HT-29 (cell line): ENCODE results near the gene COX7B2. TPM values are rescaled to one million over a fixed set of nuclear protein-coding genes. Genes with fewer than 3 reads are reported as not detected.

ENCODE experiments used
- DNase-seq: peaks from one replicate; pipeline ENCODE4 v3.0.0-alpha.2; 2015; ENCODE audit warnings: low spot score
- total RNA-seq: library from RNA; depleted of rRNA; stranded (reverse); fragments of >200 nt; shearing (Covaris generic); gene quantifications from 2 replicates; pipeline ENCODE4 v1.2.3, GENCODE V29; 2014

COX7B2 gene
- total RNA-seq, 1 experiment from 2014 or later = not detected

DNA sequence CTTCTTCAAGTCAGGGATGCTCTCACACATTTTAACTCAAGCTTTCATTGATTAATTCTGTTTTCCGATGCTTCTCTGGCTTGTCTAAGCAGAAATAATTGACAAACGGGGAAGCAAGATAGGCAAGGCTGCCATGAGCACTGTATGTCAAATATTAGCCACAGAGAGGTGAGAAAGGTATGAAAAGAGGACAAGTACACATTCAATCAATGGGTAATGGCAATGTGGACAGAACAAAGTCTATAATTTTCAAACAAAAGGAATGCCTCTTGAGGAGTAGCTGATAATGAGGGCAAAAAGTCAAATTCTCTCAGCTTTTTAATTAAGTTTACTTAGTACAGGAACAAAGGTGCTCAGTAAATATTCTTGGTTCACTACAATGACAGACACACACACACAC lies 19.6 kb downstream of the COX7B2 start:
- no peak for DNase-seq

DNA sequence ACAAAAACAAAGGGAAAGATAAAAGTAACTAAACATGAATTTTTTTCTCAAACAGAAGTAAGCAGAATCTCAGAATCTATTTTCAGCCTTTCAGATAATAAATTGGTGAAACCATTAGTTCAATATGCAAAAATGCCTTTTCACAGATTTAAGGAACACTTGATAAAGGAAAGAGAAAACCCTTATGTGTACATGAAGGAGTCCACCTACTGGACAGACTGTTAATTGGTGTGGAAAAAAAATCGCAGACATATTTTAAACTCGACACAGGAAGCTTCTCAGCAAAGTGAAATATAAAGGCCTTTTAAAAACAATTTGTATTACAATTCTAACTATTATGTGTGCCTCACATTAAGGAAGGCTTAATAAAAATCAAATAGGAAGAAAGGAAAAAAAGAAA lies 22.3 kb downstream of the COX7B2 start:
- DNase-seq = peak; percentile 33

DNA sequence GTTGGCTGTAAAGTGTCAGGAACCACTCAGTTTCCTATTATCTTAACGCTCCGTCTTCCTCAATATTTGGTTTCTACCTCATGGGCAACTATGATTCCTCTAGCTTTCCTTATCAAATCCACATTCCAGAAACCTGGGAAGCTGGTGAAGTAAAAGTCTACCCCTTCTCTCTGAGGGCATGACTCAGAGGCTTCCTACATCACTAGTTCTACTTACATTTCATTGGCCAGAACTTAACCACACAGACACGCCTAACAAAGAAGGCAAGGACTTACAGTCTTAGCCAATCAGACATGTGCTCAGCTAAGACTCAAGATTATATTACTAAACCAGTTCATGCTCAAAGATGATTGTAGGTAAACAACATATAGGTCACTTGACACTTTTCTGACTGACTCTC lies 30.4 kb downstream of the COX7B2 start:
- no peak for DNase-seq

DNA sequence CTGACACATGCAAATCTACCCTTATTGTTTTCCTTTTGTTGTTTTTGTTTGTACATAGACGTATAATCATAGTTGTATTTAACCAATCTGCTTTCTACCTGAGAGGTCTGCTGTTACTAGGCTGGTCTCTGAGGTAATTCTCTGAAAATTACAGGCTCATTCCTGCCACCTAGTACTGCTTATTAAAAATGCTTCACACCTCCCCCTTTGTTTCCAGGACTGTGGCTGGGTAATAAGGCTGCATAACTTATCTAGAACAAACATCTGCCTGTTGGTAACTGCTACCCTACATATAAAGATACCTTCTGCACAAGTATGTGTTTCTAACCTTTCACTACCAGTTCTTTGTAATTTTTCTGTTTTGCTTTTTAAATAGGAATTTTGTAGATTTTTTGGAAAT lies 34.2 kb downstream of the COX7B2 start:
- DNase-seq = no peak

DNA sequence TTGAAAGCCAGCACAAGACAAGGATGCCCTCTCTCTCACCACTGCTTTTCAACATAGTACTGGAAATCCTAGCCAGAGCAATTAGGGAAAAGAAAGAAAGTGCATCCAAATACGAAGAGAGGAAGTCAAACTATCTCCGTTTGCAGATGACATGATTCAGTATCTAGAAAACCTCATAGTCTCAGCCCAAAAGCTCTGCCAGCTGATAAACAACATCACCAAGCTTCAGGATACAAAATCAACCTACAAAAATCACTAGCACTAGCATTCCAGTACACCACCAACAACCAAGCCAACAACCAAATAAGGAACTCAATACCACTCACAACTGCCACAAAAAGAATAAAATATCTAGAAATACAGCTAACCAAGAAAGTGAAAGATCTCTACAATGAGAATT lies 38.6 kb downstream of the COX7B2 start:
- DNase-seq = no peak

DNA sequence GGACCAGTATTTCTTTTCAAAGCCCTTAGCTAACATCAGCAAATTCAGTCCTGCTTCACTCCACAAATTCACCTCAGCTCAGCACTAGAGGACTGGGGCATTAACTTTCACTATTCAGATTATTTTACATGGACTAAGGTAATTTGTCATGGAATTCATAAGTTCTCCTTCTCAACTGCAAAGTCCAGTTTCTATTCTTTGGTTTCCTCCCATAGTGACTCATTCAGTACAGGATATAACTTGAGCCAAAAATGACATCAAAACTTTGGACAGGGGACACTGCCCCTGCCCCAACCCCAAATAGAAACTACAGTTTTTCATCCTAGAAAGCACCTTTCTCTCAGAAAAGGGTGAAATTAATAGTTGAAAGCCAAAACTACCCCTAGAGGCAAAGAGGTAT lies 52.7 kb downstream of the COX7B2 start:
- DNase-seq = no peak

DNA sequence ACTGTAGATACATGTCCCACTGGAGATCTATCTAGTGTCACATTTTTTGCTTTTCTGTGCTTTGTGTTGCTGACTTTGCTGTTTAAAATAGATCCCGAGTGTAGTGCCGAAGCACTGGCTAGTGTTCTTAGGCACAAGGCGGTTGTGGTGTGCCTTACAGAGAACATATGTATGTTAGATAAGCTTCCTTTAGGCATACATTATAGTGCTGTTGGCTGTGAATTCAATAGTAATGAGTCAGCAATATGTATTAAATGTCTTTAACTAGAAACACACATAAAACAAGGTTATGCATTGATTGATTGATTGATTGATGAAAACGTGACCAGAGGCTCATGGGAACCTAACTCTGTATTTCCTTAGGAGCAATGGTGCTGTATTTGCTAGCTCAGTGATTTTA lies 56.2 kb downstream of the COX7B2 start:
- no peak for DNase-seq

DNA sequence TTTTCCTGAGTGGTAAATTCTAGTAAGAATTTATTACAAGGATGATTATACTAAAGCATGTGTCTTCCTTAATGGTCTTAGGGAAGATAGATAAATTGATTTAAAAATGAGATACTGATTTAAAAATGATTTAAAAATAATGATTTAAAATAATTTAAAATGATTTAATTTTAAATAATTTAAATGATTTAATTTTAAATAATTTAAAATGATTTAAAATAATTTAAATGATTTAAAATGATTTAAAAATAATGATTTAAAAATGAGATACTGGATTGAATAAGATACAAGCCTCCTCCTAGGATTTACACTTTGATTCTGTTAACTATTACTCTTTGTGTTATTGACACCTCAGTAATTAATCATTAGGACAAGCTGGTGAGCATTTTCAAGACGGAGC lies 59.0 kb downstream of the COX7B2 start:
- no peak for DNase-seq

DNA sequence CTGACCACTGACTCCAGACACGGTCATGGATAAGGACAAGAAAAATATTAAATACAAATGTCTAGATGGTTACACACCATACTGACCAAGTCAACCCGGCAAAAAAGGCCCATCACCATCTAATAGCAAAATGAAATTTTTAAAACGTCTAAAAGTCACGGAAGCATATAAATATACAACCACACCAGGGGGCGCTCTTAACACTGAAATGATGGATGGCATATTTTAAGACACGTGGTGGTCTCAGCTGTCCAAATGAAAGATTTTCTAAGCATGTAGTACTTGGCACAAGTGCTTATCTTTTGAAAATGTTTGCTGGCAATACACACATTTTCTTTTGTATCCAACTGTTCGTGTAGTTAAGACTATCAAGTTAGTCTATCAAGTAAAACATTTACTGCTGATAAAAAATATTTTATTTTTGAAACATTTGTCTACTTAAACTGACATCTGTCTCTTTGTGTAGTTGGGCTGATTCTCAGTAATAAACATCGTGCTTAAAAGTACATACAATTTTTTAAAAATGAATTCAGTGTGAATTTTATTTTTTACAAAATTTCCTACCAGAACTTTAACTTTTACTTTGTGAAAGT lies 64.6 kb downstream of the COX7B2 start:
- peak; percentile 68 for DNase-seq

DNA sequence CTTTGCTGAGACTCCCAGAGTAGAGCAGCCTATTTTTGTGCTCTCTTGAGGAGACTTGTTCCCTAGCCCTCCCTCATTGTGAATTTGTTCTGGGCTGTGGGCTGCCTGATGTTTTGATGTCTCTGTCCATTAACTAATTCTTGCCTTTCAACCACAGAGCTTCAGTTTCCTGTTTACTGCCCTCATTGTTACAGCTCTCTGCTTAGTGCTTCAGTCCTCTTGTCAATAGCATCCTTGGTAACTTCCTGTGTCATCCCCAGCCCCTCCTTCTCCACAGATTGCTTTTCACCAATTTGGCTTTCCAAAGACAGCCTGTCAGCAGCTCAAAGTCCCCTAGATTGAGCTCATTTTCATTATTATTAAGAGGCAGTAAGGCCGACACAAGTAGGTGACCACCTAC lies 69.9 kb downstream of the COX7B2 start:
- DNase-seq = no peak

DNA sequence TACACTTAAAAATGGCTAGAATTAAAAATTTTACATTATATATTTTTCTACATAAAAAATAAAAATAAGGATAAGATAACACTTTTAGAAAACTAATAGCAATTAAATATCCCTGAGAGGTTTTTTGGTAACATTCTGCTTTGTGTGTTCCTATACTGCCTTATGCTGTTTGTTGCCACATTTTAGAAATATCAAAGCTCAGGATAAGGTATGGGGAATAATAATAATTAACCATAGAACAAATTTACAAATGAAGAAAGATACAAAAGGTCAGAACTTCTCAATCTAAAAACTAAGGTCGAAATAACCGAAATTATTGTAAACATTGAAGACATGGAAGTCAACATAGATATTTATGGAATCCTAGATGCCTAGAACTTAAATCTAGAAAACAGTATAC lies 71.4 kb downstream of the COX7B2 start:
- no peak for DNase-seq

DNA sequence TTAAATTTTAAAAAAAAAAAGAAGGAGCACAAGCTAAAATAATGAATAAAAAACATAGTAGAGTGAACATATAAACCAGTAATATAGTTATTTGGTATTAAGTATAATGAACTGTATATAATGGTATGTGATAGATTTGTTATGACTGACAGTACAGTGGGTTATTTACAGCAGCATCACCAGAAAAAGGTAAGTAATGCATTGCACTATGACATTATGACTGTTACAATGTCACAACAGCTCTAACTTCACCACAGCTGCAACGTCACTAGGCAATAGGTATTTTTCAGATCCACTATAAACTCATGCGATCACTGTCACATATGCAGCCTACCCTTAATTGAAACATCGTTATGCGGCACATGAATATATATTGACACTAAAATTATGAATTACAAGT lies 72.5 kb downstream of the COX7B2 start:
- no peak for DNase-seq

DNA sequence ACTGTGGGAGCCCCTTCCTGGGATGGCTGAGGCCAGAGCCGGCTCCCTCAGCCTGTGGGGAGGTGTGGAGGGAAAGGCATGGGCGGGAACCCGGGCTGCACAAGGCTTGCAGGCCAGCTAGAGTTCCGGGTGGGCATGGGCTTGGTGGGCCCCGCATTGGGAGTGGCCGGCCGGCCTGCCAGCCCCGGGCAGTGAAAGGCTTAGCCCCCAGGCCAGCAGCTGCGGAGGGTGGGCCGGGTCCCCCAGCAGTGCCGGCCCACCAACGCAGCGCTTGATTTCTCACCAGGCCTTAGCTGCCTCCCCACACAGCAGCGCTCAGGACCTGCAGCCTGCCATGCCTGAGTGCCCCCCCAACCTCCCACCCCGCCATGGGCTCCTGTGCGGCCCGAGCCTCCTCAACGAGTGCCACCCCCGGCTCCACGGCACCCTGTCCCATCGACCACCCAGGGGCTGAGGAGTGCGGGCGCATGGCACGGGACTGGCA lies 78.0 kb downstream of the COX7B2 start:
- DNase-seq = no peak

DNA sequence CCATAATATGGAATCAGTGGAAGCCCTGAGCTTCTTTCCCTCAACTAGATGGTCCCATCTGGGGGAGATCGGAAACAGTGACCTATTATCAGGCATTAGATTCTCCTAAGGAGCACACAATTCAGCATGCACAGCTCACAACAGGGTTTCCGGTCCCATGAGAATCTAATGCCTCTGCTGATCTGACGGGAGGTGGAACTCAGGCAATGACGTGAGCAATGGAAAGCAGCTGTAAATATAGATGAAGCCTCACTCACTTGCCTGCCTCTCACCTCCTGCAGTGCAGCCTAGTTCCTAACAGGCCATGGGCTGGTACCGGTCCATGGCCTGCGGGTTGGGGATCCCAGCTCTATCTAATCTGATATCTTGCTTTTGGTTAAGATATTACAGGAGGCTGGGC lies 88.9 kb downstream of the COX7B2 start:
- no peak for DNase-seq

DNA sequence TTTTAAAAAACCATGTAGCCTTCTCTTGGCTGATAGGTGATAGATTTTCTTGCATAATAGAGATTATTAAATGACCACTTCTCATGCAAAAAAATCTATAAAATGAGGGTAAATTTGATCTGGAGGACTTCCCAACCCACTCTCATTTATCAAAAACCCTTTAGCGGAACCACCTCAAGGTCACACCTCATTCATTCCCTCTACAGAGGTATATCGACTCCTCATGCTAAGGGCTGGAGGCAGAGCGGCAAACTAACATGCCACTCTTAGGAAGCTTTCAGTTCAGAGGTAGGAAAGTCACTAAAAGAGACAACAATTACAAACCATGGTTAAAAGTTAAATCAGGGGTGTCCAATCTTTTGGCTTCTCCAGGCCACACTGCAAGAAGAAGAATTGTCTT lies 90.0 kb downstream of the COX7B2 start:
- DNase-seq = no peak

DNA sequence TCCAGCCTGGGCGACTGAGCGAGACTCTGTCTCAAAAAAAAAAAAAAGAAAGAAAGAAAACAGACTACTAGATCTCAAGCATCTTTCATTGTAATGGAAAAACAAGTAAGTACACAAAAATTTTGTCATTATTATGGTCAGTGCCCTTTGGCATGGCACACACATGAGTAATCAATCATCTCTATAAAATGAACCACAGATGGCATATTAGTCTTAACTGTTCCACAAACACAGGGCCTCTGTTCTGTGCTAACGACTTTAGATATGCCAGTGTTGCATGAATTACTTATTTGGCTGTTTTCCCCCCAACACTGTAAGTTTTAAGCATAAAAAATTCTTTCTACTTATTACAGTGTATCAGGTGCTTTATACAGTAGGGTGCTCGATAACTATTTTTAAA lies 90.4 kb downstream of the COX7B2 start:
- DNase-seq = no peak

DNA sequence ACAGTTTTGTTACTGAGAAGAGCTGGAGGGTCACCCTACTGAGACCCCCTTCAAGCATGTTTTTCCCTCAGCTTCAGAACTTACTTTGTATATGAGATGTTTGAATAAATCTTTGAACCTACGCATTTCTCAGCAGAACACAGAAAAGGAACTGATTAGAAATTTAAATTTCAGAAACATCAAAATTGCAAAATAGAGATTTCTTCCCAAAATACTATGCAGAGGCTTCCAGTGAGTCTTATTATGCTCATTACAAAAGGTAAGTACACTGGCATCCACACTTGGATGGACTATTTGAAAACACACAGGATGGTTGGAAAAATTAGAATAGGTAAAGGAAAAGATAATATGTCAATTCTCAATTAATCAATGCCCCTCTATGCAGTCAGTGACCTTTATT lies 91.2 kb downstream of the COX7B2 start:
- no peak for DNase-seq

DNA sequence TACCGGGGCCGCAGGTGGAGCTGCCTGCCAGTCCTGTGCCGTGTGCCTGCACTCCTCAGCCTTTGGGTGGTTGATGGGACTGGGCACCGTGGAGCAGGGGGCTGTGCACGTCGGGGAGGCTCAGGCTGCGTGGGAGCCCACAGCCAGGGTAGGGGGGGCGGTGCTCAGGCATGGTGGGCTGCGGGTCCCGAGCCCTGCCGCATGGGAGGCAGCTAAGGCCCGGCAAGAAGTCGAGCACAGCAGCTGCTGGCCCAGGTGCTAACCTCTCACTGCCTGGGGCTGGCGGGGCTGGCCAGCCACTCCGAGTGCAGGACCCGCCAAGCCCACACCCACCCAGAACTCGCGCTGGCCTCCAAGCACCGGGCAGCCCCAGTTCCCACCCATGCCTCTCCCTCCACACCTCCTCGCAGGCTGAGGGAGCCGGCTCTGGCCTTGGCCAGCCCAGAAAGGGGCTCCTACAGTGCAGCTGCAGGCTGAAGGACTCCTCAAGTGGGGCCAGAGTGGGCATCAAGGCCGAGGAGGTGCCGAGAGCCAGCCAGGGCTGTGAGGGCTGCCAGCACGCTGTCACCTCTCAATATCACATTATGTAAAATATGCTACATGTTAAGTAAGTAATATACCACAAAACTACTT lies 104.1 kb downstream of the COX7B2 start:
- no peak for DNase-seq

DNA sequence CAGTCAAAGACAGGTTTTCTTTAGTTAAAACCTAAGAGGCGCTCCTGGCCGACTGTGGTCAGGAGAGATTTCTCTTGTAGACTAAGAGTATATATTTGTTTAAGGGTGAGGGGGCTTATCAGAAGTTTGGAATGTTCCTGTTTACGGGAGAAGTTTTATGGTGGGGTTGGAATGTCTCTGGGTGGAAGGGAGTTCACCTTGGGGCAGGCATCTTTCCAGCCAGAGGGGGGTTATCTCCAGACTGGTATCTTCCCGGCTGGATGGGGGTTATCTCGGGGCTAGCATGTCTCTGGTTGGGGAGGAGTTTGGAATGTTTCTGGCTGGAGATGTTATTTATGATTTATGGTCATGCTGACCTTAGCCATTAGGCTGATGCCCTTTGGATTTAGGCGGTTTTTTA lies 116.0 kb downstream of the COX7B2 start:
- no peak for DNase-seq

DNA sequence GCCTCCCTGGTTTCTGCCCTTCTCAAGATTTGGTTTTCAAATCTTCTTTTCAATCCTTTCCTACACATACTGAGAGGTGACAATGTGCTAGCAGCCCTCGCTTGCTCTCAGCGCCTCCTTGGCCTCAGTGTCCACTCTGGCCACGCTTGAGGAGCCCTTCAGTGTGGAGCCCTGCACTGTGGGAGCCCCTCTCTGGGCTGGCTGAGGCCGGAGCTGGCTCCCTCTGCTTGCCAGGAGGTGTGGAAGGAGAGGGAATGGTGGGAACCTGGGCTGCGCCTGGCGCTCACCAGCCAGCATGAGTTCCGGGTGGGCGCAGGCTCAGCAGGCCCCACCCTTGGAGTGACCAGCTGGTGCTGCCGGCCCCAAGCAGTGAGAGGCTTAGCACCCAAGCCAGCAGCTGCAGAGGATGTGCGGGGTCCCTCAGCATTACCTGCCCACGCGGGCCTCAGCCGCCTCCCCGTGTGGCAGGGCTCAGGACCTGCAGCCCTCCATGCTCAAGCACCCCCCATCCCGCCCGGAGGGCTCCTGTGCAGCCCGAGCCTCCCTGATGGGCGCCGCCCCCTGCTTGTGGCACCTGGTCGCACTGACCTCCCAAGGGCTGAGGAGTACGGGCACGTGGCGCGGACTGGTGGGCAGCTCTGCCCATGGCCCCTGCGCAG lies 127.5 kb downstream of the COX7B2 start:
- no peak for DNase-seq

DNA sequence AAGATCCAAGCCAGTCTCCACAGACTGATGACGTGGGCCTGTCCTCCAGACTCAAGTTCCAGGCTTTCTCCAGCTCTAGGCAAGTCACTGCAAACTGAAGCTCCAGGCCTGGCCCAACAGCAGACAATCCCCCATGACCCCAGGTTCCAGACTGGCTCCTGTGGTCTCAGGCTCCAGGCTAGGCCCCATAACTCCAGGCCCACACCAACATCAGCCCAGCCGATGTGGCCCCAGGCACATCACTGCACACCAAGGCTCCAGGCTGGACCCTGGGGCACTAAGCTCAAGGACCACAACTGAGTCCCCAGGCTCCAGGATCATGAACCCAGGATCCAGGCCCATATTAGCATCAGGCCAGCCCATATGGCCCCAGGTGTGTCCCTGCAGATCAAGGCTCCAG lies 143.6 kb downstream of the COX7B2 start:
- no peak for DNase-seq

DNA sequence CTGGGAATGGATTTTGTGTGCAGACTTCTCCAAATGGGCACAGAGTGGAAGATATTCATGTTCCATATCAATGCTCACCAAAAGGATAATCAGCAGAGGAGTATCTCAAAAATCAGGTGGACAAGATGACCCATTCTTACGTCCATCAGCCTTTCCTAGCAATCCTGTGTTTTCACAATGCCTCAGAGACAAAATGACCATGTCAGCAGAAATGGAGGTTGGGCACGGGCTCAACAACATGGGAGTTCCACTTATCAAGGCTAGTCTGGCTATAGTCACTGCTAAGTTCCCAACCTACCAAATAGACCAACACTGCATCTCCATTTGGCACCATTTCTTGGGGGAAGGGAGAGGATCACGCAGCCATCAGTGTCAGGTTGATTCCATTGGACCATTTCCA lies 179.0 kb downstream of the COX7B2 start:
- no peak for DNase-seq

DNA sequence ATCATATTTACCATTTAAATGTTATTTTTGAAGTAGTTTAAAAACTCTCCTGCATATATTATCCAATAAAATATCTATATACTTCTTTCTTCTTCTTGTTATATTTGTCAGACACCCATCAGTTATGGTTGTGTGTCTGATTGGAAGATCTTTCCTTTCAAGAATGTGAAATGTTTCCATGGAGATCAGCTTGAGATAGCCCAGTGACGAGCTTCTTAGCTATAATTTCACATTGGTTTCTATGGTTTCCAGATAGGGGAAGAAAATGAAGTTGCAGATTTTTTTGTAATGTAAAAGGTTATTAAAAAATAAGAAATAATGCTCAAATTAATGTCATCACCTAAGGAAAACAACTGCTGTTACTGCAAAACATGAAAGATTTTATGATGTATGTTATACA lies 189.0 kb downstream of the COX7B2 start:
- no peak for DNase-seq
